Measurements from ENCODE around the gene CLIC3.
A peak's percentile ranks its signal among the peaks of the same experiment; 100 is the strongest.

Gene CLIC3

GRCh38 chr9:137027369-137028262 lies 31.2 kb upstream of the CLIC3 start, which contains the start of gene ABCA2:
Gene ABCA2 (minus strand): TSS chr9:137028237. CDS start chr9:137028140, 97 bp downstream.
- no peak for TF ChIP-seq CTCF (IDR thresholded peaks at IDR 0.05; ENCODE audit: insufficient read depth, low read length, missing control alignments)
- no peak for DNase-seq (ENCODE audit: low read depth, low spot score)
- H3K4me3 ChIP-seq (ENCODE audit: low read depth, low read length), result peak within 1 kb of the TSS; percentile 59
- ChIA-PET CTCF (interaction anchor here (0.8 to 14.2 kb wide), 21 partner anchors 7 to 240 kb away, joined by 3 to 310 read pairs (median 9); partner anchors contain the start of genes C8G, CLIC3, ENTPD2 and NPDC1), POLR2A (interaction anchor here (0.7 kb wide), 1 partner anchor 138 kb away, joined by 3 read pairs; no protein-coding TSS in a partner anchor)

DNA sequence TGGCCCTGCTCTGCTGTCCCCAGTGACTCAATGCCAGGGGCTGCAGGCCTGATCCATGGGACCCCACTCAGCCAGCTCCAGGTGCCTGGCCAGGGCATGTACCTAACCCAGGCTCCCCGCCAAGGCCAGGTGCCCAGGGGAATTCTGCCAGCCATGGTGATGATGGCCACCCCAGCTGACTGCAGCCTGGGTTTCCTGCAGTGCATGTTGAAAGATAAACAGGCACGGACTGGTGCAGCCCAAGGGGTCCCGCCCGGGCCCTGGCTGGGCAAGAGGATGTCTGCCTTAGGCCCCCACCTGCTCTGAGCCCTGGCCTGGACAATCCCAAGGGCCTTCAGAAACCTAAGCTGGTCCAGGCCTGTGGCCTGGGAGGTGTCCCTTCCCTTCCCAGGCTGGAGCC lies 30.5 kb upstream of the CLIC3 start:
- ChIA-PET CTCF (interaction anchor here (0.7 to 14.2 kb wide), 10 partner anchors 9 to 184 kb away, joined by 3 to 310 read pairs (median 16); partner anchors contain the start of genes AJM1, C8G, ENTPD2 and NPDC1), POLR2A (interaction anchor here (0.7 to 0.8 kb wide), 2 partner anchors 30 to 139 kb away, joined by 3 read pairs; partner anchors contain the start of gene CLIC3)
- no peak for TF ChIP-seq CTCF (IDR thresholded peaks at IDR 0.05; ENCODE audit: insufficient read depth, low read length, missing control alignments)
- no peak for DNase-seq (ENCODE audit: low read depth, low spot score)
- peak overlapping the region; percentile 59 for H3K4me3 ChIP-seq (ENCODE audit: low read depth, low read length)

DNA sequence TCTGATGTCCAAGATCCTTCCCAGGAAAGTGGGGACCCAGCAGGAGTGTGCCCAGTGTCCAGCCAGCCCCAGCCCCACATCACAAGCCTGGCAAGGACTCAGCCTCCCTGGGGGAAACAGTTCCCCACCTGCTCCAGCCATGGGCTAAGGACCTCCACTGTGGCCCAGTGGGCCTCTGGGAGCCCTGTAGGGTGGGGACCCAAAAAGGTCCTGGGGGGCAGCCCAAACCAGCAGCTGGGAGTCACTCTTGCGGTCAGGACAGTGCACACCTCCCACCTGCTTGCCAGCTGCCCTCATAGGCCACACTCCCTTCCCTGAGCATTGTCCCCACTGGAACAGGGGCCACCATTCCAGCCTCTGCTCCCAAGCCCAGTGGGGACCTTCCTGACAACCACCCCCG lies 30.0 kb upstream of the CLIC3 start:
- no peak overlapping the region for H3K4me3 ChIP-seq (ENCODE audit: low read depth, low read length)
- no peak for TF ChIP-seq CTCF (IDR thresholded peaks at IDR 0.05; ENCODE audit: insufficient read depth, low read length, missing control alignments)
- no peak for DNase-seq (ENCODE audit: low read depth, low spot score)
- POLR2A ChIA-PET, result interaction anchor here (0.7 to 0.8 kb wide), 2 partner anchors 30 to 139 kb away, joined by 3 read pairs; partner anchors contain the start of gene CLIC3
- CTCF ChIA-PET, result interaction anchor here (0.7 to 14.2 kb wide), 8 partner anchors 10 to 183 kb away, joined by 3 to 310 read pairs (median 16); partner anchors contain the start of genes AJM1, C8G, ENTPD2 and NPDC1

DNA sequence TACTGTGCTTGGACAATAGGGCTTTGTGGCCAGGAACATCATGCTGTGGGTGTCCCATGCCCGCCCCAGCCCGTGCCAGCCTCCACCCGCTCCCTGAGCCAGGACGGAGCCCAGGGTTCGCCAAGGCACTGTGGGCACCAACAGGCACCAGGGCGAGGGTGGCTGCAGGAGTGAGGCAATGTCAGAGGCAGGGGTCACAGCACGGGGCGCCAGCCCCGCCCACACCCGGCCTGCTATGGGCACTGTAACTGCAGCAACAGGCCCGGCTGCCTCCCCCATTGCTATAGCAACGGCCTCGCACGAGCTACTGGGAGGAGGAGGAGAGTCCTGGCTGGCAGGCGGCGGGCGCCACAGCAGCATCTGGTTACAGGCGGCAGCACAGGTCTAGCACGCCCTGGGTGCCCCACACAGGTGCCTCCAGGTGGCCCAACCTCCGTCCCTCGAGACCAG lies 29.2 kb upstream of the CLIC3 start:
- ChIA-PET POLR2A (no interaction called here), CTCF (interaction anchor here (1.3 to 14.2 kb wide), 6 partner anchors 10 to 182 kb away, joined by 4 to 310 read pairs (median 48); partner anchors contain the start of genes AJM1, C8G, ENTPD2 and SAPCD2)
- no peak overlapping the region for H3K4me3 ChIP-seq (ENCODE audit: low read depth, low read length)
- DNase-seq (ENCODE audit: low read depth, low spot score), result no peak
- TF ChIP-seq CTCF (IDR thresholded peaks at IDR 0.05; ENCODE audit: insufficient read depth, low read length, missing control alignments), result no peak

DNA sequence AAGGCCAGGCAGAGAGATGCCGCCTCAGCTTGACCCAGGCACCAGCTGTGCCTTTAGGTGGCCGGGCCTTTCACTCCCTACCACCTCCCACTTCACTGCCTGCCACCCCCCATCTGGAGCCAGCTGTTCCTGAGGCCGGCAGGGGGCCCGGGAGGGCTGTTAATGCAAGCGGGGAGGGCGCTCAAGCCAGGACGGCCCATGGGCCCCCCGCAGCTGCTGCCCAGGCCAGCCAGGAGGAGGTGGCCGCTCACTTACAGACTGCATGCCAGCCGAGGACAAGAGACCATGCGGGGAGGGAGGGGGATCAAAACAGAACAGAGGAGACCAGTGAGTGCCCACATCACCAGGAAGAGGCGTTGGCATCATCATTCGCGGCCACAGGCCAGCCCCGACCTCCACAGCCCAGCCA lies 27.2 kb upstream of the CLIC3 start:
- DNase-seq (ENCODE audit: low read depth, low spot score), result no peak
- no peak for TF ChIP-seq CTCF (IDR thresholded peaks at IDR 0.05; ENCODE audit: insufficient read depth, low read length, missing control alignments)
- no peak overlapping the region for H3K4me3 ChIP-seq (ENCODE audit: low read depth, low read length)
- POLR2A ChIA-PET, result no interaction called here
- CTCF ChIA-PET, result interaction anchor here (11.2 kb wide), 1 partner anchor 12 kb away, joined by 97 read pairs; no protein-coding TSS in a partner anchor

DNA sequence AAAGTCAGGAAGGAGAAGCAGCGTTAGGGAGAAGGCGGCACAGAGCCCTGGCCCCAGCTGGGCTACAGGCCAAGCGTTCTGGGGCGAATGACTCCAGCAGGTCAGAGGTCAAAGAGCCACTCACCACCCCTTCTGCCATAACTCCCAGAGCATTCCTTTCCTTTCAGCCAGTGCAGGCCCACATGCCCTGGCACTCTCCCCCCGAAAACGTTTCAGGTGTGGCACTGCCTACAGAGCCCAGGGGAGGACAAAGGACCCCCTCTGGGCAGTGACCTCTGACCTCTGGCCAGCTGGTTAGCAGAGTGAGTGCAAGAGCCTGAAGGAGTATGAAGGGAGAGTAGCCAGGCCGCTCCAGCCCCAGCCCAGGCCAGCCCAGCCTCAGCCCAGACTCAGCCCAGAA lies 26.8 kb upstream of the CLIC3 start:
- DNase-seq (ENCODE audit: low read depth, low spot score), result no peak
- CTCF ChIA-PET, result interaction anchor here (1.0 to 11.2 kb wide), 2 partner anchors 13 to 75 kb away, joined by 3 to 97 read pairs; no protein-coding TSS in a partner anchor
- POLR2A ChIA-PET, result no interaction called here
- no peak for TF ChIP-seq CTCF (IDR thresholded peaks at IDR 0.05; ENCODE audit: insufficient read depth, low read length, missing control alignments)
- H3K4me3 ChIP-seq (ENCODE audit: low read depth, low read length), result no peak overlapping the region
